ENCODE data around the gene C16orf90.
"Not testable (repeated sequence)": the region's sequence is repeated elsewhere in the genome, so short reads cannot be mapped to it uniquely, and the experiment has no call there.

The C16orf90 gene

GRCh38 chr16:3513892-3514583 lies 18.7 kb upstream of the C16orf90 start:
- no peak for DNase-seq (ENCODE audit: low spot score)

GRCh38 chr16:3511286-3512180 lies 16.2 kb upstream of the C16orf90 start:
- DNase-seq (ENCODE audit: low spot score): no peak

GRCh38 chr16:3510416-3510815 lies 15.1 kb upstream of the C16orf90 start:
- no peak for DNase-seq (ENCODE audit: low spot score)

GRCh38 chr16:3509470-3509928 lies 14.2 kb upstream of the C16orf90 start:
- DNase-seq (ENCODE audit: low spot score): no peak

GRCh38 chr16:3508736-3509135 lies 13.4 kb upstream of the C16orf90 start:
- no peak for DNase-seq (ENCODE audit: low spot score)

- no peak for DNase-seq (ENCODE audit: low spot score)
Observed at GRCh38 chr16:3503523-3503922, 8.2 kb upstream of the C16orf90 start.

- DNase-seq (ENCODE audit: low spot score): no peak
Observed at GRCh38 chr16:3501783-3502400, 6.6 kb upstream of the C16orf90 start.

- DNase-seq (ENCODE audit: low spot score): not testable (repeated sequence)
Observed at GRCh38 chr16:3501412-3501761, 6.1 kb upstream of the C16orf90 start.

- no peak for DNase-seq (ENCODE audit: low spot score)
Observed at GRCh38 chr16:3498988-3499387, 3.7 kb upstream of the C16orf90 start.

GRCh38 chr16:3497771-3498170 lies 2.5 kb upstream of the C16orf90 start:
- DNase-seq (ENCODE audit: low spot score): no peak

GRCh38 chr16:3496386-3496785 lies 1.1 kb upstream of the C16orf90 start:
- no peak for DNase-seq (ENCODE audit: low spot score)

GRCh38 chr16:3494386-3494973 lies 809 bp downstream of the C16orf90 start:
- no peak for DNase-seq (ENCODE audit: low spot score)

GRCh38 chr16:3492356-3492755 lies 2.9 kb downstream of the C16orf90 start:
- no peak for DNase-seq (ENCODE audit: low spot score)

- no peak for DNase-seq (ENCODE audit: low spot score)
Observed at GRCh38 chr16:3490911-3491629, 4.2 kb downstream of the C16orf90 start.

- no peak for DNase-seq (ENCODE audit: low spot score)
Observed at GRCh38 chr16:3488801-3489200, 6.5 kb downstream of the C16orf90 start.

- DNase-seq (ENCODE audit: low spot score): no peak
Observed at GRCh38 chr16:3487521-3488410, 7.5 kb downstream of the C16orf90 start.

GRCh38 chr16:3486506-3487215 lies 8.6 kb downstream of the C16orf90 start:
- DNase-seq (ENCODE audit: low spot score): no peak

- no peak for DNase-seq (ENCODE audit: low spot score)
Observed at GRCh38 chr16:3485821-3486505, 9.3 kb downstream of the C16orf90 start.

GRCh38 chr16:3485097-3485745 lies 10.1 kb downstream of the C16orf90 start:
- no peak for DNase-seq (ENCODE audit: low spot score)
